Bronchial epithelial cell (primary cell): Measurements from ENCODE around the gene PAK4. TPM values are rescaled to one million over a fixed set of nuclear protein-coding genes. Genes with fewer than 3 reads are reported as not detected.

Source experiments
- DNase-seq: peaks from one replicate; pipeline ENCODE4 v3.0.0-alpha.2; 2010; ENCODE audit warnings: low read depth
- FAIRE-seq: peaks from 2 replicates; lab custom pipeline; 2011; peaks lifted over from hg19 to GRCh38; lab: Jason Lieb, UNC
- H3K27me3 ChIP-seq: 2 replicates; pipeline ENCODE4 v1.5.1; 2011; ENCODE audit warnings: low read length; ENCODE audit not compliant: control insufficient read depth, insufficient read depth
- H3K36me3 ChIP-seq: 2 replicates; pipeline ENCODE4 v1.5.1; 2011; ENCODE audit warnings: low read length; ENCODE audit not compliant: control insufficient read depth, insufficient read depth
- H3K4me3 ChIP-seq: 2 replicates; pipeline ENCODE4 v1.5.1; 2011; ENCODE audit warnings: mild to moderate bottlenecking, low read depth, low read length, control low read depth
- CTCF ChIP-seq: IDR thresholded peaks from 2 replicates; pipeline ENCODE4 v1.5.1; 2011; ENCODE audit warnings: mild to moderate bottlenecking, moderate library complexity, low read length, control low read depth, inconsistent platforms; ENCODE audit not compliant: insufficient read depth, severe bottlenecking
- total RNA-seq: library from RNA; depleted of rRNA; stranded (reverse); fragments of >200 nt; gene quantifications from 2 replicates; pipeline ENCODE4 v1.2.1, GENCODE V29; 2014

Gene PAK4
- total RNA-seq, 1 donor from 2014 or later = 4.5 TPM

DNA sequence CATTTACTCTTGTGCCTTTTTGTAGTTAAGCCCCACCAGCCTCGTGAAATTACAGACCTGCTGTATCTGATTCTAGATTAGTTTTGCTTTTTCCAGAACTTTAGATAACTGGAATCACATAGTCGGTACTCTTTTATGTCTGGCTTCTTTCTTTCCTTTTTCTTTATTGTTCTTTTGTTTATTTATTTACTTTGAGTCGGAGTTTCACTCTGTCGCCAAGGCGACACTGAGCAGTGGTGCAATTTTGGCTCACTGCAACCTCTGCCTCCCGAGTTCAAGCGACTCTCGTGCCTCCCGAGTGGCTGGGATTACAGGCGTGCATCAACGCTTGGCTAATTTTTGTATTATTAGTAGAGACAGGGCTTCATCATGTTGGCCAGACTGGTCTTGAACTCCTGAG is 65.2 kb downstream of the PAK4 start:
- TF ChIP-seq CTCF = no peak
- no peak overlapping the region for H3K4me3 ChIP-seq
- H3K27me3 ChIP-seq = no peaks in the 10 kb centered on the region
- DNase-seq (no peak), FAIRE-seq (no peak)
- no peaks in the 10 kb centered on the region for H3K36me3 ChIP-seq

DNA sequence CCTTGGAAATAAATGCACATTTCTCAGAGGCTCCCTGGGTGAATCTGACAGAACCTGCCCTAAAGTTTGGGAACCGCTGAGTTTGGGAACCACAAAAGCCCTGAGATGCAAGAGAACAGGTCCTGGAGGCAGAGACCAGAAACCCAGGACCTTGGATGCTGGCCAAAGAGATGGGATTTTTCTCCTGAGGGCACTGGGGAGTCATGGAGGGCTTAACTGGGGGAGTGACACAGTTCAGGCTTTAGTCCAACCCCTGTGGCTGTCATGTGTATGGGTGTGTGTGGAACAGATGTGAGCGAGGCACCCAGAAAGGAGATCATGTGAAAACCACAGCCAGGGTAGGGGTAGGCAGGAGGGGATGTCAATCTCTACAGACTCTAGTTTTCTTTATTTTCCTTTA is 67.3 kb downstream of the PAK4 start:
- Histone ChIP-seq H3K36me3 (no peaks in the 10 kb centered on the region), H3K4me3 (no peak overlapping the region), H3K27me3 (peaks cover 3% of the 10 kb centered on the region)
- no peak for TF ChIP-seq CTCF
- DNase-seq = no peak
- no peak for FAIRE-seq

DNA sequence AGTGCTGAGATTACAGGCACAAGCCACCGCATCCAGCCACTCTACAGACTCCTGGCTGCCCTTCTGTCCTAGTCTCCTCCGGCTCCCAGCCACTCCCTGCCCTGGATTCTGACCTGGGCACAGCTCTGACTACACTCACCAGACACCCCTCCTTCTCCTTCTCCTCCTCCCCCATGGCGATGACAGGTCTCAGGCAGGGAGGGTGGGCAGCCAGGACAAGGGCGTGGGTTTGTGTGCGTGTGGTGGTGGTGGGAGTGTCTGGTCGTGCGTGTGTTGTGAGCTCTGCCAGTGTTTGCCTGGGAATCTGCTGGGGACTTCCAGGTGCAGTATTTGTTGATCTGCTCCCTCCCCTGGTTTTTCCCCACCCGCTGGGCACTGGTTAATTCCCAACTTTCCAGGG is 68.2 kb downstream of the PAK4 start:
- TF ChIP-seq CTCF = no peak
- Histone ChIP-seq H3K36me3 (no peaks in the 10 kb centered on the region), H3K27me3 (peaks cover 5% of the 10 kb centered on the region), H3K4me3 (no peak overlapping the region)
- no peak for DNase-seq
- FAIRE-seq = no peak

GRCh38 chr19:39194832-39195542 is 69.4 kb downstream of the PAK4 start:
- FAIRE-seq (no peak), DNase-seq (no peak)
- no peak for TF ChIP-seq CTCF
- Histone ChIP-seq H3K27me3 (peaks cover 6% of the 10 kb centered on the region), H3K36me3 (no peaks in the 10 kb centered on the region), H3K4me3 (no peak overlapping the region)

GRCh38 chr19:39195755-39196154 is 70.2 kb downstream of the PAK4 start:
- no peak for TF ChIP-seq CTCF
- DNase-seq (no peak), FAIRE-seq (no peak)
- Histone ChIP-seq H3K36me3 (no peaks in the 10 kb centered on the region), H3K4me3 (no peak overlapping the region), H3K27me3 (peaks cover 7% of the 10 kb centered on the region)

DNA sequence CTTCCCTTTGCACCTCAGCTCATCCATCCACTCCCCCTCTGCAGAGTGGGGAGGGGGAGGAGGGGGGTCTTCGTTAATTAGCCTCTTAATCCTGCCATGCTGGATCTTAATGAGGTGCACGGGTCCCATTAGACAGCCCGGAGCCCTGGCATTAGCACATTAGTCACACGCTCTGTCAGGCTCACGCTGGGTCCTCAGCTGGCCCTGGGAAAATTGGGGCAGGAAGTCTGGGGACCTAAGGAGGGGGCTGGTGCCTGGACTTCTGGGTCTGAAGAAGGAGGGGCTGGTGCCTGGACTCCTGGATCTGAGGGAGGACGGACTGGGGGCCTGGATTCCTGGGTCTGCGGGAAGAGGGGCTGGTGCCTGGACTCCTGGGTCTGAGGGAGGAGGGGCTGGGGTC is 70.7 kb downstream of the PAK4 start:
- H3K36me3 ChIP-seq = no peaks in the 10 kb centered on the region
- no peak for TF ChIP-seq CTCF
- H3K27me3 ChIP-seq = peaks cover 8% of the 10 kb centered on the region
- no peak for DNase-seq
- no peak overlapping the region for H3K4me3 ChIP-seq
- no peak for FAIRE-seq
